Osteocyte (in vitro differentiated cells): ENCODE results near the gene AHNAK. TPM values are rescaled to one million over a fixed set of nuclear protein-coding genes. Genes with fewer than 3 reads are reported as not detected.

ENCODE experiments used
- DNase-seq: peaks from one replicate; pipeline ENCODE4 v3.0.0; 2021; ENCODE audit warnings: mixed read lengths; ENCODE audit not compliant: unreplicated experiment; ENCODE audit errors: extremely low spot score
- H3K27ac Mint-ChIP-seq: one replicate; pipeline ENCODE4 v1.8.0; 2021; ENCODE audit warnings: mild to moderate bottlenecking, mixed read lengths; ENCODE audit not compliant: unreplicated experiment
- H3K27me3 Mint-ChIP-seq: one replicate; pipeline ENCODE4 v1.8.0; 2021; ENCODE audit warnings: mixed read lengths; ENCODE audit not compliant: unreplicated experiment
- H3K36me3 Mint-ChIP-seq: one replicate; pipeline ENCODE4 v1.8.0; 2021; ENCODE audit warnings: mixed read lengths; ENCODE audit not compliant: unreplicated experiment
- H3K4me1 Mint-ChIP-seq: one replicate; pipeline ENCODE4 v1.8.0; 2021; ENCODE audit warnings: mixed read lengths; ENCODE audit not compliant: unreplicated experiment
- H3K4me3 Mint-ChIP-seq: one replicate; pipeline ENCODE4 v1.8.0; 2021; ENCODE audit warnings: mild to moderate bottlenecking, moderate library complexity, mixed read lengths; ENCODE audit not compliant: unreplicated experiment
- H3K9me3 Mint-ChIP-seq: one replicate; pipeline ENCODE4 v1.8.0; 2021; ENCODE audit warnings: mixed read lengths; ENCODE audit not compliant: unreplicated experiment
- CTCF ChIP-seq: fragments of 200-600 bp; sonication (generic); IDR thresholded peaks from 2 replicates; pipeline ENCODE4 v1.5.0; 2021; ENCODE audit warnings: antibody characterized with exemption, mild to moderate bottlenecking, moderate library complexity
- total RNA-seq: library from RNA; stranded (reverse); gene quantifications from 2 replicates; pipeline ENCODE4 v1.2.1, GENCODE V29; 2021

The AHNAK gene
- total RNA-seq, 1 donor from 2014 or later, result 462 TPM

DNA sequence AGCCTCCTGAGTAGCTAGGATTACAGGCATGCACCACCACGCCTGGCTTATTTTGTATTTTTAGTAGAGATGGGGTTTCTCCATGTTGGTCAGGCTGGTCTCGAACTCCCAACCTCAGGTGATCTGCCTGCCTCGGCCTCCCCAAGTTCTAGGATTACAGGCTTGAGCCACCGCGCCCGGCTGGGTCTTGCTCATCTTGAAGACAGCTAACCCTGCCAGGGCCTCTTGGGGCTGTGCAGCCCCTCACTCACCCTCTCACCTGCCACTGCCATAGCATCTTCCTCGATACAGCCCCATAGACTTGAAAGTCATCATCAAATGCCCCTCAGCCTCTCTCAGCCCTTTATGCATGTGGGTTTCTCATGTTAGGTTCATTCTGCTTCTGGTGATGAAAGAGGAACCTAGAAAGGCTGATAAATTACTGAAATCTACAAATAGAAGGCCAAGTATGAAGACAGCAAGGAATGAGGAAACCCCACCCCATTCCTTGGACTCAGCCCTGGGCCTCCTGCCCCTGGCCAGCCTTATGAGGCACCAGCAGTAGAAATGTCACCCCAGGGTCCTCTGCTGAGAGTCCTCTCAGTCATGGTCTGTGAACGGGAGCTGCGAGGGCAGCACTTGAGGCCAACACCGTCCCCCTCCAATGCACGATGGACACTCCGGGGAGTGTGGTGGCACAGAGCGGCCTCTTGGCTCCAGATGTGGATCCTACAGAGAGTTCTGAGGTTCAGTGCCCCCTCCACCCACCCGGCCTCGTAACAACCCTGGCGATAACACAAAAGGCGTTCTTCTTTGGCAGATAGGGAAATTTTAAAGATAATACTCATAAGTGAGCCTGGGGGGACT, 103.0 kb downstream of the AHNAK start:
- H3K36me3 Mint-ChIP-seq, result peaks cover 2% of the 10 kb centered on the region
- no peak overlapping the region for H3K4me3 Mint-ChIP-seq
- no peaks in the 10 kb centered on the region for H3K27me3 Mint-ChIP-seq
- peaks cover 31% of the 10 kb centered on the region for H3K4me1 Mint-ChIP-seq
- TF ChIP-seq CTCF, result no peak
- no peaks in the 10 kb centered on the region for H3K9me3 Mint-ChIP-seq
- H3K27ac Mint-ChIP-seq, result peak overlapping the region; percentile 38
- no peak for DNase-seq

DNA sequence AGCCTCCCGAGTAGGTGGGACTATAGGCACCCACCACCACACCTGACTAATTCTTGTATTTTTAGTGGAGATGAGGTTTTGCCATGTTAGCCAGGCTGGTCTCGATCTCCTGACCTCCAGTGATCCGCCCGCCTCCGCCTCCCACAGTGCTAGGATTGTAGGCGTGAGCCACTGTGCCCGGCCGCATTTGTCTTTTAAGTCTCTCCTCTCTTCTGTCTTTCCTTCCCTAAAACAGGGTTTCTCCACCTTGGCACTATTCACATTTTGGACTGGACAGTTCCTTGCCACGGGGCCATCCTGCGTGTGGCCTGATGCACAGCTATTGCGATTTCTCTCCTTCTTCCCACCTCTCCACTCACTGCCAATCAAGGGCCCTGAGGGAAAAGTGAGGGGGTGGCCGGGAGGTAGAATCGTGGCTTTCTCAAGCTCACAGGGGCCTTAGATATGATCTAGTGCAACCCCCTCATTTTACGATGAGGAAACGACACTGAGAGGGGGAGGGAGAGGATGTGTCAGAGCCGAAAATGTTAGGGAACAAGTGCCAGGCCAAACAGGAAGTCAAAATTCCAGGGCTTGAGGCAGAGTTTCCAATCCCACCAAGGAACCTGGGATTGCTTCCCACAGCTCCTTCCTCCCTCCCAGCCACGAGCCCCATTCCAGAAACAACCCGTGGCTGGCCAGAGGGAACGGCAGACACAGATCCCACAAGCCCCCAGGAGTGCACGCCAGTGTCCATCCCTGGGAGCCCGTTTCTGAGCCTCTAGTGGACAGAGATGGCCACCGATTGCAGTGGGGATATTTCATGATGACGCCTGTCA, 106.6 kb downstream of the AHNAK start:
- Mint-ChIP-seq H3K27me3 (no peaks in the 10 kb centered on the region), H3K4me3 (no peak overlapping the region), H3K36me3 (no peaks in the 10 kb centered on the region), H3K9me3 (no peaks in the 10 kb centered on the region), H3K4me1 (peaks cover 25% of the 10 kb centered on the region), H3K27ac (peak overlapping the region; percentile 78)
- TF ChIP-seq CTCF, result peak; percentile 7
- no peak for DNase-seq

DNA sequence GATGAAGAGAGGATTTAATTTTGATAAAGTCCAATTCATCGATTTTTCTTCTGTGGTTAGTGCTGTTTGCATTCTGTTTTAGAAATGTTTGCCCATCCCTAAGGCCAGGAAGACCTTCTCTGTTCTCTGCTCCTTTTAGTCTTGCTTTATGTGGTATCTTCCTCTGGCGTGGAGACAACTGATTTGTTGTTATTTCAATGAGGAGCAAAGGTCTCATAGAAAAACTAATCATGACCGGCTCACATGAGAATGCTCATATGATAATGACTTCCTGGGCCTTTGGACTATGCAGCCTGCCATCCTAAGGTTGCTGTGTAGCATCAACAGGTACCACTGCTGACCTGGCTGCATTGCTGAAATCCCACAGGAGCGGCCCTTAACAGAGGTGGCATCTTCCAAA, 108.0 kb downstream of the AHNAK start:
- Mint-ChIP-seq H3K4me3 (no peak overlapping the region), H3K4me1 (peaks cover 19% of the 10 kb centered on the region), H3K9me3 (no peaks in the 10 kb centered on the region), H3K27ac (no peak overlapping the region), H3K36me3 (no peaks in the 10 kb centered on the region), H3K27me3 (no peaks in the 10 kb centered on the region)
- TF ChIP-seq CTCF, result no peak
- no peak for DNase-seq

- Mint-ChIP-seq H3K4me1 (peaks cover 22% of the 10 kb centered on the region), H3K36me3 (no peaks in the 10 kb centered on the region), H3K27ac (no peak overlapping the region), H3K27me3 (no peaks in the 10 kb centered on the region), H3K9me3 (no peaks in the 10 kb centered on the region), H3K4me3 (no peak overlapping the region)
- TF ChIP-seq CTCF, result no peak
- DNase-seq, result no peak
These were observed 109.0 kb downstream of the AHNAK start for GRCh38 chr11:62437616-62438015.
